ENCODE measurements around the gene KAT14. TPM values are rescaled to one million over a fixed set of nuclear protein-coding genes. Genes with fewer than 3 reads are reported as not detected.
"Not testable (repeated sequence)": the region's sequence is repeated elsewhere in the genome, so short reads cannot be mapped to it uniquely, and the experiment has no call there.

KAT14 gene, protein sequence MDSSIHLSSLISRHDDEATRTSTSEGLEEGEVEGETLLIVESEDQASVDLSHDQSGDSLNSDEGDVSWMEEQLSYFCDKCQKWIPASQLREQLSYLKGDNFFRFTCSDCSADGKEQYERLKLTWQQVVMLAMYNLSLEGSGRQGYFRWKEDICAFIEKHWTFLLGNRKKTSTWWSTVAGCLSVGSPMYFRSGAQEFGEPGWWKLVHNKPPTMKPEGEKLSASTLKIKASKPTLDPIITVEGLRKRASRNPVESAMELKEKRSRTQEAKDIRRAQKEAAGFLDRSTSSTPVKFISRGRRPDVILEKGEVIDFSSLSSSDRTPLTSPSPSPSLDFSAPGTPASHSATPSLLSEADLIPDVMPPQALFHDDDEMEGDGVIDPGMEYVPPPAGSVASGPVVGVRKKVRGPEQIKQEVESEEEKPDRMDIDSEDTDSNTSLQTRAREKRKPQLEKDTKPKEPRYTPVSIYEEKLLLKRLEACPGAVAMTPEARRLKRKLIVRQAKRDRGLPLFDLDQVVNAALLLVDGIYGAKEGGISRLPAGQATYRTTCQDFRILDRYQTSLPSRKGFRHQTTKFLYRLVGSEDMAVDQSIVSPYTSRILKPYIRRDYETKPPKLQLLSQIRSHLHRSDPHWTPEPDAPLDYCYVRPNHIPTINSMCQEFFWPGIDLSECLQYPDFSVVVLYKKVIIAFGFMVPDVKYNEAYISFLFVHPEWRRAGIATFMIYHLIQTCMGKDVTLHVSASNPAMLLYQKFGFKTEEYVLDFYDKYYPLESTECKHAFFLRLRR
- 10 to 100 TPM in 2 of 6 experiments, 1 to 10 TPM in 4; 5.6 to 13.0 (median 7.9) TPM for total RNA-seq
- long read RNA-seq, partial matches to known transcripts, result 0 of 3 reads
- long read RNA-seq, other reads (novel, unspliced or antisense), result 3 of 3 reads

DNA sequence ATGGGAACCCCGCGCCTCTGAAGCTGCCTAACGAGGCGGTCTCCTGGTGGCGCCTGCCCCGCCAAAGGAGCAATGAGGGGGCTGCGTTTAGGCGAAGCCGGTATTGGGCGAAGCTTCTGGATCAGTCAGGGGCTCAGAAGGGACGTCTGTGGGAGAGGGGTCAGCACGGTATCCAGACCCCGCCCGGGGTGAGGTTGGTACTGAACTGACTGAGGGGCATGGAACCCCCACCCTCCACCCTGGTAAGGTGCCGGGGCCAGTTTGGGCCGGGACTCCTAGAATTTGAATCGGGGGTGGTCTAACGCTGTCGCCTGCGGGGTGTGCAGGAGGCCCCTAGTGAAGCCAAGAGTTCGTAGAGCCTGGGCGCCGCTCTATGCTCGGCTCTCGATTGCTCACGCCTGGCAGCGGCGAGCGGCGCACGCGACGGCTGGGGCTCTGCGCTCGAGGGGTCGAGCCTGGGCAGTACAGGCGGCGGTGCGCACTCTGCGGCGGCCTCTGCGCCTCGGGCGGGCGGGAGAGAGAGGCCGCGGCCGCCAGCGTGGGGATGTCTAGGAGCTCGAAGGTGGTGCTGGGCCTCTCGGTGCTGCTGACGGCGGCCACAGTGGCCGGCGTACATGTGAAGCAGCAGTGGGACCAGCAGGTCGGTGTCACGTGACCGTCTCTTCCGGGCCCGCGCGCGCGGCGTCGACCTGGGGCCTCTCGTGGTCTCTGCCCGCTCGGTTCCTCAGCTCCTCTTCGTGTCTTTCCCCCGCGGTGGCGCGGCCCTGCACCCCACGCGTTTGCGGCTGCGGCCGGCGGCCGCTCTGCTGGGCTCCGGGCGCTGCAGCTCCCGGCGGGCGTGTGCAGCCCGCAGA lies at the start of gene KAT14, which contains the start of gene PET117:
Gene KAT14, plus strand, starts transcription at position 452 of the 854 bp plus-strand sequence. CDS start 4,798 bp downstream, outside the sequence.
Gene PET117, plus strand, starts transcription at position 452 of the 854 bp plus-strand sequence. Its CDS starts 93 bp downstream, at position 545.
- TF ChIP-seq POLR2A (IDR thresholded peaks at IDR 0.05), result peak; percentile 72
- TF ChIP-seq, protein P1, sequence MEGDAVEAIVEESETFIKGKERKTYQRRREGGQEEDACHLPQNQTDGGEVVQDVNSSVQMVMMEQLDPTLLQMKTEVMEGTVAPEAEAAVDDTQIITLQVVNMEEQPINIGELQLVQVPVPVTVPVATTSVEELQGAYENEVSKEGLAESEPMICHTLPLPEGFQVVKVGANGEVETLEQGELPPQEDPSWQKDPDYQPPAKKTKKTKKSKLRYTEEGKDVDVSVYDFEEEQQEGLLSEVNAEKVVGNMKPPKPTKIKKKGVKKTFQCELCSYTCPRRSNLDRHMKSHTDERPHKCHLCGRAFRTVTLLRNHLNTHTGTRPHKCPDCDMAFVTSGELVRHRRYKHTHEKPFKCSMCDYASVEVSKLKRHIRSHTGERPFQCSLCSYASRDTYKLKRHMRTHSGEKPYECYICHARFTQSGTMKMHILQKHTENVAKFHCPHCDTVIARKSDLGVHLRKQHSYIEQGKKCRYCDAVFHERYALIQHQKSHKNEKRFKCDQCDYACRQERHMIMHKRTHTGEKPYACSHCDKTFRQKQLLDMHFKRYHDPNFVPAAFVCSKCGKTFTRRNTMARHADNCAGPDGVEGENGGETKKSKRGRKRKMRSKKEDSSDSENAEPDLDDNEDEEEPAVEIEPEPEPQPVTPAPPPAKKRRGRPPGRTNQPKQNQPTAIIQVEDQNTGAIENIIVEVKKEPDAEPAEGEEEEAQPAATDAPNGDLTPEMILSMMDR (IDR thresholded peaks at IDR 0.05), result no peak
- DNase-seq (peak; percentile 92 to 93 (median 93)), ATAC-seq (peak; percentile 96 to 98 (median 98))
- no peaks in the 10 kb centered on the region for H3K9me3 ChIP-seq
- H3K27ac ChIP-seq, result peak within 1 kb of the TSS; percentile 71 to 89 (median 81)
- WGBS (ENCODE audit: insufficient coverage, low coverage, low lambda C conversion rate, missing lambda C conversion rate), result 0% methylated on average over 12 of the region's 87 CpGs
- H3K4me1 ChIP-seq, result peaks cover 0 to 20% (median 5%) of the 10 kb centered on the region in 4 donors
- peaks cover 0 to 7% (median 0%) of the 10 kb centered on the region in 4 donors for H3K36me3 ChIP-seq
- H3K27me3 ChIP-seq, result no peaks in the 10 kb centered on the region
- intact Hi-C loops (cut with DNase I), result no loop called here
- H3K4me3 ChIP-seq, result peak within 1 kb of the TSS; percentile 89 to 95 (median 91)

DNA sequence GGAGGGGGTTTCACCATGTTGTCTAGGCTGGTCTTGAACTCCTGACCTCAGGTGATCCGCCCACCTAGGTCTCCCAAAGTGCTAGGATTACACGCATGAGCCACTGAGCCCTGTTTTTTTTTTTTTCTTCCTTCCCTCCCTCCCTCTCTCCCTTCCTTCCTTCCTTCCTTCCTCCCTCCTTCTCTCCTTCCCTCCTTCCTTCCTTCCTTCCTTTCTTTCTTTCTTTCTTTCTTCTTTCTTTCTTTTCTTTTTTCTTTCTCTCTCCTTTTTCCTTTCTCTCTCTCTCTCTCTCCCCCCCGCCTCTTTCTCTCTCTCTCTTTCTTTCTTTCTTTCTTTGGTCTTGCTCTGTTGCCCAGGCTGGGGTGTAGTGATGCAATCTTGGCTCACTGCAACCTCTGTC lies 49.4 kb upstream of the KAT14 start:
- 84% methylated on average over 2 of the region's 3 CpGs for WGBS (ENCODE audit: insufficient coverage, low coverage, low lambda C conversion rate, missing lambda C conversion rate)
- ATAC-seq; H3K27ac ChIP-seq; DNase-seq; H3K4me1 ChIP-seq; H3K27me3 ChIP-seq; H3K36me3 ChIP-seq; H3K4me3 ChIP-seq; H3K9me3 ChIP-seq; intact Hi-C loops (cut with DNase I): not testable (repeated sequence)

GRCh38 chr20:18088841-18089240 lies 48.8 kb upstream of the KAT14 start:
- intact Hi-C loops (cut with DNase I); ATAC-seq: not testable (repeated sequence)
- WGBS (ENCODE audit: insufficient coverage, low coverage, low lambda C conversion rate, missing lambda C conversion rate), result 74% methylated on average over 3 of the region's 11 CpGs

DNA sequence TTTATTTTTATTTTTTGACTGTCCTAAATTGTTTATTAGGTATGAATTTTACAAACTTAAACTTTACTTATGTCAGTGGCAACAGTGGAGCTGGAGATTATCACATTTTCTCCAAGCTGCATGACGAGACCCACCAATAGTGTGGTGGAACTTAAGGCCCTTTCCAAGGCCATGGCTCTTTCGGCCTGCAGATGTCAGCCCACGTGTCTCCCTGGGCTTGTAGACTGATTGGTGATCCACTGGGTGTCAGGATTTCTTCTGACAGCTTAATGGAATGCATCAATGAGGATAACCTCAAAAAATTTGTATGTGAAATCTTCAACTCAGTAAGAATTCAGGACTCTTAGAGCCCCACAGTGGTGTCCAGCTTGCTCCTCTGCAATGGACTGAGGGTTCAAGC lies 47.6 kb upstream of the KAT14 start:
- Histone ChIP-seq H3K4me3 (no peak overlapping the region), H3K4me1 (no peaks in the 10 kb centered on the region), H3K36me3 (no peaks in the 10 kb centered on the region), H3K27ac (no peak overlapping the region), H3K9me3 (no peaks in the 10 kb centered on the region), H3K27me3 (no peaks in the 10 kb centered on the region)
- DNase-seq, result no peak
- WGBS (ENCODE audit: insufficient coverage, low coverage, low lambda C conversion rate, missing lambda C conversion rate), result 27% methylated on average over 3 of the region's 3 CpGs
- no peak for ATAC-seq
- TF ChIP-seq, protein P1 (IDR thresholded peaks at IDR 0.05), result no peak
- no peak for TF ChIP-seq POLR2A (IDR thresholded peaks at IDR 0.05)
- intact Hi-C loops (cut with DNase I), result no loop called here

More at GRCh38 chr20:18088841-18089240, 48.8 kb upstream of the KAT14 start:
- not testable (repeated sequence) for H3K4me3 ChIP-seq, H3K36me3 ChIP-seq, H3K9me3 ChIP-seq, DNase-seq, H3K27me3 ChIP-seq, H3K4me1 ChIP-seq, H3K27ac ChIP-seq

GRCh38 chr20:18090477-18090876 lies 47.2 kb upstream of the KAT14 start:
- no peaks in the 10 kb centered on the region for H3K9me3 ChIP-seq
- no peaks in the 10 kb centered on the region for H3K27me3 ChIP-seq
- DNase-seq (no peak), ATAC-seq (no peak)
- H3K36me3 ChIP-seq, result no peaks in the 10 kb centered on the region
- intact Hi-C loops (cut with DNase I), result no loop called here
- no peak for TF ChIP-seq POLR2A (IDR thresholded peaks at IDR 0.05)
- TF ChIP-seq, protein P1 (IDR thresholded peaks at IDR 0.05), result no peak
- H3K4me1 ChIP-seq, result no peaks in the 10 kb centered on the region
- 64% methylated on average over 4 of the region's 10 CpGs for WGBS (ENCODE audit: insufficient coverage, low coverage, low lambda C conversion rate, missing lambda C conversion rate)
- H3K27ac ChIP-seq, result no peak overlapping the region
- H3K4me3 ChIP-seq, result no peak overlapping the region

All from right lobe of liver (tissue), 6 donors.